Suprapubic skin (tissue), 4 donors: ENCODE results near the gene ARID1B. TPM values are rescaled to one million over a fixed set of nuclear protein-coding genes. Genes with fewer than 3 reads are reported as not detected.

Experiments
- DNase-seq, 2 donors: peaks; one replicate each; pipeline ENCODE4 v3.0.0-alpha.2; 2019; ENCODE audit warnings: low spot score in 2 of 2
- H3K27ac ChIP-seq: fragments of 200-600 bp; sonication (generic); one replicate; pipeline ENCODE4 v1.5.1; 2019
- H3K27me3 ChIP-seq: fragments of 200-600 bp; sonication (generic); one replicate; pipeline ENCODE4 v1.5.1; 2019
- H3K36me3 ChIP-seq: fragments of 200-600 bp; sonication (generic); one replicate; pipeline ENCODE4 v1.5.1; 2019
- H3K4me1 ChIP-seq: fragments of 200-600 bp; sonication (generic); one replicate; pipeline ENCODE4 v1.5.1; 2019
- H3K4me3 ChIP-seq: fragments of 200-600 bp; sonication (generic); one replicate; pipeline ENCODE4 v1.5.1; 2019; ENCODE audit warnings: mild to moderate bottlenecking
- H3K9me3 ChIP-seq: fragments of 200-600 bp; sonication (generic); one replicate; pipeline ENCODE4 v1.5.1; 2019
- CTCF ChIP-seq, 2 donors: fragments of 200-600 bp in 1 of 2; fragments of 450-650 bp in 1 of 2; sonication (generic) in 1 of 2; IDR thresholded peaks; one replicate each; pipeline ENCODE4 v1.5.1; 2016 to 2019; ENCODE audit warnings: antibody characterized with exemption in 2 of 2, mild to moderate bottlenecking in 1 of 2, moderate library complexity in 1 of 2
- EP300 ChIP-seq: sonication (generic); formaldehyde crosslinking; IDR thresholded peaks from one replicate; pipeline ENCODE4 v1.6.1; 2017; ENCODE audit warnings: antibody characterized with exemption
- POLR2A ChIP-seq, 2 donors: fragments of 450-650 bp; IDR thresholded peaks; one replicate each; pipeline ENCODE4 v1.6.1; 2017; ENCODE audit warnings: antibody characterized with exemption in 2 of 2, mild to moderate bottlenecking in 2 of 2, moderate library complexity in 2 of 2
- POLR2AphosphoS5 ChIP-seq, 3 donors: sonication (generic); formaldehyde crosslinking; IDR thresholded peaks; one replicate each; pipeline ENCODE4 v1.6.1; 2017; ENCODE audit warnings: antibody characterized with exemption in 3 of 3
- WGBS: methylation state at CpG from one replicate; pipeline ENCODE4 v1.1.5; 2018; 5-methylcytosine and 5-hydroxymethylcytosine counted together
- total RNA-seq, 4 donors: library from RNA; depleted of rRNA; stranded (reverse); fragments of >200 nt; gene quantifications; one replicate each; pipeline ENCODE4 v1.1.0, GENCODE V29; 2016

ARID1B gene
- total RNA-seq, 4 donors from 2014 or later, result 102 to 233 (median 129) TPM

GRCh38 chr6:157211603-157212455 lies 434.7 kb downstream of the ARID1B start:
- peaks cover 15% of the 10 kb centered on the region for H3K36me3 ChIP-seq
- no peak for TF ChIP-seq CTCF (IDR thresholded peaks at IDR 0.05)
- TF ChIP-seq POLR2AphosphoS5 (IDR thresholded peaks at IDR 0.05), result no peak
- TF ChIP-seq POLR2A (IDR thresholded peaks at IDR 0.05), result no peak
- TF ChIP-seq EP300, result no peak
- no peak overlapping the region for H3K4me3 ChIP-seq
- H3K27ac ChIP-seq, result no peak overlapping the region
- DNase-seq, result no peak
- H3K4me1 ChIP-seq, result no peaks in the 10 kb centered on the region
- 56% methylated on average over 10 of the region's 11 CpGs for WGBS
- no peaks in the 10 kb centered on the region for H3K9me3 ChIP-seq
- H3K27me3 ChIP-seq, result no peaks in the 10 kb centered on the region

DNA sequence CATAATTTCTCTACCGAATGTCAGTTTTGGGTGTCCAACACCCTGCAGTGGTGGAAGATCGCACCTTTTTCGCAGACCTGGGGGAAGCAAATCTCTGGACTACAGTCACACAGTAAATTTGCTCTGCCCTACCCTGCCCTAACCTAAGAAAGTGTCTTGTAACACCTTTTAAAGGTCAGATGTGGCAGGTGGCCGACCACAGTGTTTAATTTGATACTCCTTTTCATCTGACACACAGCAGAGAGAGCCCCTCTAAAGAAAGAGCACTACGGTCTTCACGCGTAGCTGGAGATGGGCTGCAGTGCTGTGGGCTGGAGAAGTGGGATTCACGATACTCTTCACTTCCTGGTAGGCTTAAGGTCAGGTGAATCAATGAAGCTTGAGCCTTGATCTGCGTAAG lies 436.2 kb downstream of the ARID1B start:
- Histone ChIP-seq H3K4me3 (no peak overlapping the region), H3K9me3 (no peaks in the 10 kb centered on the region), H3K4me1 (no peaks in the 10 kb centered on the region), H3K27ac (no peak overlapping the region), H3K27me3 (no peaks in the 10 kb centered on the region), H3K36me3 (no peaks in the 10 kb centered on the region)
- TF ChIP-seq POLR2A (IDR thresholded peaks at IDR 0.05), result no peak
- no peak for TF ChIP-seq CTCF (IDR thresholded peaks at IDR 0.05)
- TF ChIP-seq EP300, result no peak
- TF ChIP-seq POLR2AphosphoS5 (IDR thresholded peaks at IDR 0.05), result no peak
- DNase-seq, result no peak
- 95% methylated on average over 9 of the region's 9 CpGs for WGBS

GRCh38 chr6:157213907-157214565 lies 436.9 kb downstream of the ARID1B start:
- Histone ChIP-seq H3K9me3 (no peaks in the 10 kb centered on the region), H3K4me3 (no peak overlapping the region), H3K4me1 (no peaks in the 10 kb centered on the region), H3K27me3 (no peaks in the 10 kb centered on the region), H3K27ac (no peak overlapping the region), H3K36me3 (no peaks in the 10 kb centered on the region)
- no peak for DNase-seq
- TF ChIP-seq POLR2AphosphoS5 (IDR thresholded peaks at IDR 0.05) (no peak), POLR2A (IDR thresholded peaks at IDR 0.05) (no peak), EP300 (no peak), CTCF (IDR thresholded peaks at IDR 0.05) (no peak)
- WGBS, result 88% methylated on average over 10 of the region's 10 CpGs

- H3K4me3 ChIP-seq, result no peak overlapping the region
- peaks cover 12% of the 10 kb centered on the region for H3K4me1 ChIP-seq
- no peaks in the 10 kb centered on the region for H3K36me3 ChIP-seq
- WGBS, result 84% methylated on average over 2 of the region's 2 CpGs
- no peak for DNase-seq
- H3K27ac ChIP-seq, result no peak overlapping the region
- no peaks in the 10 kb centered on the region for H3K27me3 ChIP-seq
- H3K9me3 ChIP-seq, result no peaks in the 10 kb centered on the region
- TF ChIP-seq CTCF (IDR thresholded peaks at IDR 0.05), result no peak
- TF ChIP-seq POLR2AphosphoS5 (IDR thresholded peaks at IDR 0.05), result no peak
- TF ChIP-seq EP300, result no peak
- TF ChIP-seq POLR2A (IDR thresholded peaks at IDR 0.05), result no peak
Observed at GRCh38 chr6:157215717-157216116, 438.5 kb downstream of the ARID1B start.

GRCh38 chr6:157216570-157216969 lies 439.4 kb downstream of the ARID1B start:
- Histone ChIP-seq H3K9me3 (no peaks in the 10 kb centered on the region), H3K4me1 (peaks cover 19% of the 10 kb centered on the region), H3K27me3 (no peaks in the 10 kb centered on the region), H3K4me3 (no peak overlapping the region), H3K36me3 (no peaks in the 10 kb centered on the region), H3K27ac (no peak overlapping the region)
- TF ChIP-seq POLR2AphosphoS5 (IDR thresholded peaks at IDR 0.05) (no peak), POLR2A (IDR thresholded peaks at IDR 0.05) (no peak), CTCF (IDR thresholded peaks at IDR 0.05) (no peak), EP300 (no peak)
- WGBS, result 93% methylated on average over 5 of the region's 5 CpGs
- DNase-seq, result no peak
